ENCODE results near the gene C2CD4A.

C2CD4A gene

DNA sequence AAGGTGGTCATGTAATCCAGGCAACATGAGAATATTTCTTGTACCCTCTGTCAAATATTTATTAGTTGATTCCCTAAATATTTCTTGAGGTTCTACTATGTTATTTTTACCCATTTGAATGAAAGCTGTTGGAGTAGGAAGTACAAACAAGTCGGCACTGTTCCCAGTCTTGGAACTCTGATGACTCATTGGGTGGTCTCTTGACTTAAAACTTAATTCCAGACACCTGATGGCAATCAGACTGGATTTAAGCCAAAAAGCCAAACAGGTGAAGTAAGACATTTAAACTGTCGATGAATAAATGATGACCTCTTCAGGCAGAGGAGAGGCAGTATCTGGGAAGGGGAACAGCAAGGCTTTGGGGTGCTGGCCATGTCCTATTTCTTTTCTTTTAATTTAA, 22.8 kb downstream of the C2CD4A start:
- DNase-seq = no peak
- intact Hi-C loops (cut with DNase I) = no loop called here

- intact Hi-C loops (cut with DNase I) = no loop called here
- DNase-seq = no peak
Observed at GRCh38 chr15:62090988-62091387, 24.2 kb downstream of the C2CD4A start.

- DNase-seq = no peak
- intact Hi-C loops (cut with DNase I) = no loop called here
Observed at GRCh38 chr15:62093809-62094208, 27.0 kb downstream of the C2CD4A start.

GRCh38 chr15:62094388-62094787, 27.6 kb downstream of the C2CD4A start:
- DNase-seq = no peak
- intact Hi-C loops (cut with DNase I) = no loop called here

- no peak for DNase-seq
- intact Hi-C loops (cut with DNase I) = no loop called here
Observed at GRCh38 chr15:62099094-62099601, 32.4 kb downstream of the C2CD4A start.

- intact Hi-C loops (cut with DNase I) = no loop called here
- no peak for DNase-seq
Observed at GRCh38 chr15:62103431-62103830, 36.7 kb downstream of the C2CD4A start.

GRCh38 chr15:62104401-62104800, 37.6 kb downstream of the C2CD4A start:
- no peak for DNase-seq
- intact Hi-C loops (cut with DNase I) = no loop called here

DNA sequence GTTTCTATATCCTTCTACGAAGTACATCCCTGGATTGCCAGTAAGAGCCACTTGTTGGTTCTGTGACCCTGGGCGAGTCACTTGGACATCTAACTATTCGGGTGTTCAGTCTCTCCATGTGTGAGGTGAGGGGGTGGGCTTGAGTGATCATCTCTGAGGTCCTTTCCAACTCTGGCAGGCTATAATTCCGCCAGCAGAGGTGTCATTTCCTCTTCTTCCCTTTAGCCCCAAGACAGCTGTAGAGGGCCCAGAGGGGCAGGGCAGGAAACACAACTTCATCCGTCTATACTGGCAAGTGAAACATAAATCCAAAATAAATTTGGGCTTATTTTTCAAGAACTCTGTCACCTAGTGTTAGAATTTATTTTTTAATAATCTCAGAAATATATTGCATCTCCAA, 38.1 kb downstream of the C2CD4A start:
- DNase-seq = no peak
- intact Hi-C loops (cut with DNase I) = no loop called here

- DNase-seq = no peak
- intact Hi-C loops (cut with DNase I) = no loop called here
Observed at GRCh38 chr15:62105266-62105665, 38.5 kb downstream of the C2CD4A start.

- intact Hi-C loops (cut with DNase I) = no loop called here
Observed at GRCh38 chr15:62106096-62106495, 39.3 kb downstream of the C2CD4A start.

DNA sequence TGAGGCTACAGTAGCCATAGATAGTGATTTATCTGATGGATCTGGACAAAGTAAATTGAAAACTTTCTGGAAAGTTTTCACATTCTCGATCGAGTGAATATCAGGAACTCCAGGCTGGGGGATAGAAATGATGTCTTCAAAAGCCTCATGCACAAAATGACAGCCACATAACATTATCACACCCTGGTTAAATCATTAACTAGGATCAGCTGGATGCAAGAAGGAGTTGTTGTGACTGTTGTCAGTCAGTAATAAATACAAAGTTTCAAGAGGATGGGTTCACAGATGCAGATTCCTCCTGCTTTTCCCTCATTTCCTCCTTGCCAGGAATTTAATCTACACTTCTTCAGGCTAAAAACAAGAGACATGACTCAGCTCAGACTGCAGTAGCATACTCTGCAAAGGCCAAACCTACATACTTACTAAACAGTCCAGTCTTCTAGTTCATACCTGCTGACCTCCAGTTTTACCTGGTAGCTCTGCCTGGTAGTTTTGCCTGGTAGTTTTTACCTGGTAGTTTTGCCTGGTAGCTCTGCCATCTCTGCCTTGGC, 40.9 kb downstream of the C2CD4A start:
- intact Hi-C loops (cut with DNase I) = no loop called here
- no peak for DNase-seq

More at GRCh38 chr15:62106096-62106495, 39.3 kb downstream of the C2CD4A start:
- no peak for DNase-seq

DNA sequence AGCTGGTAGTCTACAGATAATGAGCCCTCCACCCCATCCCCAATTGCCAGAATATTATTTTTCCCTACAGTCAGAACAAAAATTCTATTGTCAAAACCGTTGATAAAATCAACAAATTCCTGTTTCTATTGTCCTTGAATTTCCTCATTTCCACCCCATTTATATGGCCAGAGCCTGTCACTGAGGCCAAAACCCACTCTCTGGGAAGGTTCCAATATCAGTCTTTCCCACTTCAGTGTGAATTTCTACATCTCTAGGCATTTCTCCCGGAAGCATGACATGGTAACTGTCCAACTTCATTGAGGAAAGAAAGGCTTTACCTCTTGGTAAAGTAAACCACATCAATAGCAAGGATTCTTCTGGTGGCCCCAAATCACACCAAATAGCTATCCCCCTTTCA, 41.6 kb downstream of the C2CD4A start:
- DNase-seq = no peak
- intact Hi-C loops (cut with DNase I) = no loop called here

DNA sequence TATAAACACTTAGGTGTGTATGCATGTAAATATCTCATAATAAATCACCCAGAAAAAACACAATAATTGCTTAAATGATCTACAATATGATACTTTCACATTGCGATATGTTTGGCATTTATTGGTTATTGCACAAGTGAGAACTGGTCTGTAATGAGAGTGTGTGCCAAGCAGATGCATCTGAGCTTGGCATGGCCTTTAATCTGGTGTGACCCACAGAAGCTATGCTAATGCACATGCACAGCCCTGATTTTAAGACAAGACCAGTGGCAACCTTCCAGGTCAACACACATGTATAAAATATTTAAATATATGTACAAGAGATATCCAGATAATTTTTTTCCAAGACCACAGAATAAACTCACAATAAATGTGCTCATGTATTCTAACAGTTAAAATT, 42.7 kb downstream of the C2CD4A start:
- DNase-seq = no peak
- intact Hi-C loops (cut with DNase I) = no loop called here

GRCh38 chr15:62109982-62110851, 43.4 kb downstream of the C2CD4A start:
- intact Hi-C loops (cut with DNase I) = no loop called here
- DNase-seq = no peak

DNA sequence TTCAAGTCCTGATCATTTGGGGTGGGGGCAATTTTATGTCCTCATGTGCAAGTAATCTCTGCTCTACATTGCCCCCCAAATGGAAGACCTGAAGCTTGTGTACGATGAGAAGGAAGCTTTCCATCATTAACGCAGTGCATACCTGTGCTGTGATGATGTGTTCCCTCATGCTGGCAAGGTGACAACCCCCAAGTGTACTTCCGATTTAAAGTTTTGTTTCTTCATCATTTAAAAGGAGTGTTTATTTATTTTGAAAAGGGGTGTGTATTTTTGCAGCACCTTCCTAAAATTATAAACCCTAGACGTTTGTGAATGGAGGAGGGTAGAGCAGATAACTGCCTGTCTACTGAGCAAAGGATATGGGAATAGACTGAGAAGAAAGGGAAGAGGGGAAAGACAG, 45.3 kb downstream of the C2CD4A start:
- intact Hi-C loops (cut with DNase I) = no loop called here
- no peak for DNase-seq

DNA sequence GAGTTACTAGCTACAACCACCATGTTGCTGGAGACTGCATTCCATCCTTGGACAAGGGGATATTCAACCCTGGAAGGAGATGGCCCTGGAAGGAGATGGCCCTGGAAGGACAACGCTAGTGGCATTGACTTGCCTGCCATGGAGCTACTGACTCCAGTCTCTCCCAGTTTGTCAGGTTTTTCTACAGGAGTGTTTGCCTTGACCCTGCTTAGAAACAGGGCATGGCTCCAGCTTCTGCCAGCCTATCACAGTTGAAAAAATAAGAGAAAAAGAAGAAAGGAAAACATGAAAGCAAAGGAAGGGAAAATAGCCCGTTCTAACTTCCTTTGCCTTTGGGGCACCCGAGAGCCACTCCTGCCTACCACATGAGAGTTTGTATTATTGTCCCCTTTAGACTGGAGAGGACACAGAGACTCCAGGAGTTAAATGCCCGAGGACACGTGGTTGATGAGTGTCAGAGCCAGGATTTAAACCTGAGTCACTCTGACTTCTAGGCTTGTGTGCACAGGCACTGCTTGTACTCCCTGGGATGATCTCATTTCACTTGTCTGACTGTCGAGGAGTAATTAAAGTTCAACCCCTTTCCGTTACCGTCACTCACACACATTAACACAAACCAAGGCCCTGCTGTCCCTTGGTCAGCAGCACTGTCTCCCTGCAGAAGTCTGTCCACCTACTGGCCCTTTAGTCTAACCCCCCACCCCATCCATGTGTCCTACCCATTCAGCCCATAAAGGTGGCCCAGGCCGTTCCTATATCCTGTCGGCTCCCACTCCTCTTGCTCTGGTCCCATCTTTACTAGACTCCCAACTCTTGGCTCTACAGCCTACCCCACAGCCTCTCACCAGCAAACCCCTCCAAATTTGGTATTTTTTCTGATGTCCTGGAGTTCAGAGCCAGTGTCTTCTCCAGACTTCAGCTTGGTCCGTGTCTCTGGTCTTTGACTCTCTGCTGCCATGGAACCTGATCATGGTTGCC, 46.1 kb downstream of the C2CD4A start:
- DNase-seq = peak in 1 of 10 donors; percentile 56
- intact Hi-C loops (cut with DNase I) = no loop called here

- DNase-seq = no peak
- intact Hi-C loops (cut with DNase I) = no loop called here
Observed at GRCh38 chr15:62115847-62116246, 49.1 kb downstream of the C2CD4A start.

- intact Hi-C loops (cut with DNase I) = no loop called here
- no peak for DNase-seq
Observed at GRCh38 chr15:62118520-62119226, 51.9 kb downstream of the C2CD4A start.

GRCh38 chr15:62119227-62119864, 52.6 kb downstream of the C2CD4A start:
- no peak for DNase-seq
- intact Hi-C loops (cut with DNase I) = no loop called here

- DNase-seq = no peak
- intact Hi-C loops (cut with DNase I) = no loop called here
Observed at GRCh38 chr15:62119874-62120273, 53.1 kb downstream of the C2CD4A start.
